ENCODE measurements around the gene DYNLT2B.

Gene DYNLT2B

DNA sequence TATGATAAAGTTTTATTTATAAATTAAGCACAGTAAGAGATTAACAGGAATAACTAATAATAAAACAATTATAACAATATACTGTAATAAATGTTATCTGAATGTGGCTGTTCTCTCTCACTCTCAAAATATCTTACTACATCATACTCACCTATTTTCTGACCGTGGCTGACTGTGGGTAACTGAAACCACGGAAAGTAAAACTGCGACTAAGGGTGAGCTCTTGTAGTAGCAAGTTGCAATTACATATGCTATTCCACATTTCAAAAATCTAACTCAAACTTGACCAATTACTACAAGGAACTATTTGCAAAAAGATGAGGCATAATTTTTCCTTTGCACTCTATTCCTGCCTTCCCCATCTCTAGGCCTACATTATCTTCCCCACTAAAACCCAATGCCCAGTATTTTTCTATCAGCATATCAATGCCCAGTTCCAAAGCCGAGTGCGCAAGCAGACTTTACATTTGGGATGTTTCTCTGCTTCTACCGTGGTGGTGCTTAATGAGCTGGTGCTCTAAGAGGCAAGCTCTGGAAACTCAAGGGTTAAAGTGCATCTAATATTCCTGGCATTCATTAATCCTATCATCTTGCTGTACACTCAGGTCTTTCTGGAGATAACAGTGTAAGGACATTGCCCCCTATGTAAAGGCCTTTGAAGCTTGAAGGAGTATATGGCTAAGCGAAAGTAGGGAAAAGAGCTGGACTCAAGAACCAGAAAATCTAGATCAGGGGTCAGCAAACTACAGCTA lies 37.2 kb downstream of the DYNLT2B start:
- peak overlapping the region in 3 of 5 donors; percentile 4 to 41 (median 18) for H3K9ac ChIP-seq (ENCODE audit: low read length in 5 of 5)
- H3K27me3 ChIP-seq (ENCODE audit: control insufficient read depth in 5 of 5, insufficient read depth in 4 of 5, low read length in 5 of 5): no peaks in the 10 kb centered on the region
- peak overlapping the region in 1 of 5 donors; percentile 29 for H3K4me3 ChIP-seq (ENCODE audit: low read depth in 1 of 5, low read length in 5 of 5)
- no peaks in the 10 kb centered on the region for H3K9me3 ChIP-seq (ENCODE audit: control insufficient read depth in 5 of 5, low read length in 5 of 5)
- H3K27ac ChIP-seq (ENCODE audit: low read depth, low read length): peak overlapping the region; percentile 82
- no peaks in the 10 kb centered on the region for H3K36me3 ChIP-seq (ENCODE audit: control insufficient read depth in 5 of 5, insufficient read depth in 5 of 5, low read length in 5 of 5)
- H3K4me1 ChIP-seq (ENCODE audit: control insufficient read depth in 5 of 5, insufficient read depth in 5 of 5, low read length in 5 of 5): peaks cover 8 to 76% (median 70%) of the 10 kb centered on the region in 5 donors

DNA sequence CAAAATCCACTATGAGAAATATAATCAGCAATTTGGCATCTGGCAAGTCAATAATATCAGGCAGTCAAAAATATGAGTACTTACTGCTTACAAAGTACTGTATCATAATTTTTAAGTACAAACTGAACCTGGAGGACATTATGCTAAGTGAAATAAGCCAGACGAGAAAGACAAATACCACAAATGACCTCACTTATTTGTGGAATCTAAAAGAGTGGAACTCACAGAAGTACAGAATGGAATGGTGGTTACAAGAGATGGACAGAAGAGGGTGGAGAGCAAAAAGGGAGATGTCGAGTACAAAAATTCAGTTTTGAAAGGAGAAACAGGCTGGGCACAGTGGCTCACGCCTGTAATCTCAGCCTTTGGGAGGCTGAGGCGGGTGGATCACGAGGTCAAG lies 42.9 kb downstream of the DYNLT2B start:
- H3K36me3 ChIP-seq (ENCODE audit: control insufficient read depth in 5 of 5, insufficient read depth in 5 of 5, low read length in 5 of 5): peaks cover 2 to 21% (median 14%) of the 10 kb centered on the region in 5 donors
- H3K9ac ChIP-seq (ENCODE audit: low read length in 5 of 5): no peak overlapping the region
- no peaks in the 10 kb centered on the region for H3K27me3 ChIP-seq (ENCODE audit: control insufficient read depth in 5 of 5, insufficient read depth in 4 of 5, low read length in 5 of 5)
- H3K4me3 ChIP-seq (ENCODE audit: low read depth in 1 of 5, low read length in 5 of 5): no peak overlapping the region
- H3K4me1 ChIP-seq (ENCODE audit: control insufficient read depth in 5 of 5, insufficient read depth in 5 of 5, low read length in 5 of 5): peaks cover 3 to 30% (median 18%) of the 10 kb centered on the region in 5 donors
- no peak overlapping the region for H3K27ac ChIP-seq (ENCODE audit: low read depth, low read length)
- no peaks in the 10 kb centered on the region for H3K9me3 ChIP-seq (ENCODE audit: control insufficient read depth in 5 of 5, low read length in 5 of 5)

GRCh38 chr3:196274585-196274984 lies 43.5 kb downstream of the DYNLT2B start:
- Histone ChIP-seq H3K27ac (ENCODE audit: low read depth, low read length) (no peak overlapping the region), H3K9ac (ENCODE audit: low read length in 5 of 5) (no peak overlapping the region), H3K4me1 (ENCODE audit: control insufficient read depth in 5 of 5, insufficient read depth in 5 of 5, low read length in 5 of 5) (peaks cover 3 to 27% (median 15%) of the 10 kb centered on the region in 5 donors), H3K4me3 (ENCODE audit: low read depth in 1 of 5, low read length in 5 of 5) (no peak overlapping the region), H3K36me3 (ENCODE audit: control insufficient read depth in 5 of 5, insufficient read depth in 5 of 5, low read length in 5 of 5) (peaks cover 3 to 27% (median 15%) of the 10 kb centered on the region in 5 donors), H3K27me3 (ENCODE audit: control insufficient read depth in 5 of 5, insufficient read depth in 4 of 5, low read length in 5 of 5) (no peaks in the 10 kb centered on the region), H3K9me3 (ENCODE audit: control insufficient read depth in 5 of 5, low read length in 5 of 5) (no peaks in the 10 kb centered on the region)

DNA sequence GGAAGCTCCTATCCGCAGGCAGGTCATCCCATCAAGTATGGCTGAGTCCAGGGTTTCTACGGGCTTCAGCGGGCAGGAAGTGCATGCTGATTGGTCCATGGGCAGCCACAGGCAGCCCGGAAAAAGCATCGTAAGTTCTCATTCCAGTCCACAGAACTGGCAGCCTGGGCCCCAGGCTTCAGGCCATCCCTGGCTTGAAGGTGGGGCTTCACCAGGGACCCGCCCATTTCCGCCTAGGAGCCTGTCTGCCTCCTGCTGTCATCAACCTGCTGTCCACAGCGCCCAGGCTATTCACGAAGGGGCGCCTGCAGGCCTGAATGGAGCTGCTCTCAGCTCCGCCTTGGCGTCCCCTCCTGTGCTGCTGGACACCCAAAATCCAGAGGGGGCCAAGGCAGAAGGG lies 44.4 kb downstream of the DYNLT2B start:
- no peak overlapping the region for H3K9ac ChIP-seq (ENCODE audit: low read length in 5 of 5)
- H3K9me3 ChIP-seq (ENCODE audit: control insufficient read depth in 5 of 5, low read length in 5 of 5): no peaks in the 10 kb centered on the region
- H3K4me3 ChIP-seq (ENCODE audit: low read depth in 1 of 5, low read length in 5 of 5): no peak overlapping the region
- H3K27me3 ChIP-seq (ENCODE audit: control insufficient read depth in 5 of 5, insufficient read depth in 4 of 5, low read length in 5 of 5): no peaks in the 10 kb centered on the region
- H3K27ac ChIP-seq (ENCODE audit: low read depth, low read length): no peak overlapping the region
- H3K36me3 ChIP-seq (ENCODE audit: control insufficient read depth in 5 of 5, insufficient read depth in 5 of 5, low read length in 5 of 5): peaks cover 9 to 27% (median 24%) of the 10 kb centered on the region in 5 donors
- peaks cover 0 to 17% (median 9%) of the 10 kb centered on the region in 5 donors for H3K4me1 ChIP-seq (ENCODE audit: control insufficient read depth in 5 of 5, insufficient read depth in 5 of 5, low read length in 5 of 5)

DNA sequence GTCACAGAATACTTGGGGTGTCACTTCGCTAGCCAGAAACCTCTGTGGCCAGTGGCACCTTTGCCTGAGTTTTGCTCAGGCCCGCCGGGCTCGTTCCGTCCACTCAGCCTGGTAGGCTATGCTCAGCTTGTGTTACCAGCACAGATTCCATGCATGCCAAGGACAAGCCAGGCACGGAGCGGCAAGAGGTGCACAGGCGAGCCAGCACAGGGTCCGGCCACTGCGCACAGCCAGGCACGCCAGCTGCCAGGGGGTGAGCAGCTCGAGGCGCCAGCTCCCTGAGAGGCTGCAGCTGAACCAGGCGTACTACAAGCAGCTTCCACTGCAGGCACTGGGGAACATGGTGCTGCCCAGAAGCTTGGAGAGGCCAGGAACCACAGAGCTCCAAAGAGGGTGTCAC lies 45.2 kb downstream of the DYNLT2B start:
- Histone ChIP-seq H3K36me3 (ENCODE audit: control insufficient read depth in 5 of 5, insufficient read depth in 5 of 5, low read length in 5 of 5) (peaks cover 9 to 27% (median 24%) of the 10 kb centered on the region in 5 donors), H3K4me3 (ENCODE audit: low read depth in 1 of 5, low read length in 5 of 5) (no peak overlapping the region), H3K9me3 (ENCODE audit: control insufficient read depth in 5 of 5, low read length in 5 of 5) (no peaks in the 10 kb centered on the region), H3K4me1 (ENCODE audit: control insufficient read depth in 5 of 5, insufficient read depth in 5 of 5, low read length in 5 of 5) (peaks cover 0 to 16% (median 10%) of the 10 kb centered on the region in 5 donors), H3K27ac (ENCODE audit: low read depth, low read length) (no peak overlapping the region), H3K27me3 (ENCODE audit: control insufficient read depth in 5 of 5, insufficient read depth in 4 of 5, low read length in 5 of 5) (no peaks in the 10 kb centered on the region), H3K9ac (ENCODE audit: low read length in 5 of 5) (no peak overlapping the region)

- Histone ChIP-seq H3K9ac (ENCODE audit: low read length in 5 of 5) (no peak overlapping the region), H3K36me3 (ENCODE audit: control insufficient read depth in 5 of 5, insufficient read depth in 5 of 5, low read length in 5 of 5) (peaks cover 9 to 42% (median 33%) of the 10 kb centered on the region in 5 donors), H3K27ac (ENCODE audit: low read depth, low read length) (no peak overlapping the region), H3K4me1 (ENCODE audit: control insufficient read depth in 5 of 5, insufficient read depth in 5 of 5, low read length in 5 of 5) (peaks cover 0 to 15% (median 10%) of the 10 kb centered on the region in 5 donors), H3K27me3 (ENCODE audit: control insufficient read depth in 5 of 5, insufficient read depth in 4 of 5, low read length in 5 of 5) (no peaks in the 10 kb centered on the region), H3K4me3 (ENCODE audit: low read depth in 1 of 5, low read length in 5 of 5) (no peak overlapping the region), H3K9me3 (ENCODE audit: control insufficient read depth in 5 of 5, low read length in 5 of 5) (no peaks in the 10 kb centered on the region)
These were observed 47.5 kb downstream of the DYNLT2B start for GRCh38 chr3:196270499-196270898.

- H3K4me3 ChIP-seq (ENCODE audit: low read depth in 1 of 5, low read length in 5 of 5): no peak overlapping the region
- no peaks in the 10 kb centered on the region for H3K27me3 ChIP-seq (ENCODE audit: control insufficient read depth in 5 of 5, insufficient read depth in 4 of 5, low read length in 5 of 5)
- H3K4me1 ChIP-seq (ENCODE audit: control insufficient read depth in 5 of 5, insufficient read depth in 5 of 5, low read length in 5 of 5): peaks cover 0 to 10% (median 7%) of the 10 kb centered on the region in 5 donors
- no peaks in the 10 kb centered on the region for H3K9me3 ChIP-seq (ENCODE audit: control insufficient read depth in 5 of 5, low read length in 5 of 5)
- peaks cover 14 to 45% (median 37%) of the 10 kb centered on the region in 5 donors for H3K36me3 ChIP-seq (ENCODE audit: control insufficient read depth in 5 of 5, insufficient read depth in 5 of 5, low read length in 5 of 5)
- peak overlapping the region; percentile 33 for H3K27ac ChIP-seq (ENCODE audit: low read depth, low read length)
- H3K9ac ChIP-seq (ENCODE audit: low read length in 5 of 5): no peak overlapping the region
These were observed 49.5 kb downstream of the DYNLT2B start for GRCh38 chr3:196268284-196269163.

GRCh38 chr3:196263819-196264218 lies 54.2 kb downstream of the DYNLT2B start:
- peaks cover 9 to 34% (median 24%) of the 10 kb centered on the region in 5 donors for H3K36me3 ChIP-seq (ENCODE audit: control insufficient read depth in 5 of 5, insufficient read depth in 5 of 5, low read length in 5 of 5)
- H3K27me3 ChIP-seq (ENCODE audit: control insufficient read depth in 5 of 5, insufficient read depth in 4 of 5, low read length in 5 of 5): no peaks in the 10 kb centered on the region
- no peak overlapping the region for H3K4me3 ChIP-seq (ENCODE audit: low read depth in 1 of 5, low read length in 5 of 5)
- H3K27ac ChIP-seq (ENCODE audit: low read depth, low read length): no peak overlapping the region
- H3K4me1 ChIP-seq (ENCODE audit: control insufficient read depth in 5 of 5, insufficient read depth in 5 of 5, low read length in 5 of 5): peaks cover 0 to 7% (median 6%) of the 10 kb centered on the region in 5 donors
- H3K9ac ChIP-seq (ENCODE audit: low read length in 5 of 5): no peak overlapping the region
- H3K9me3 ChIP-seq (ENCODE audit: control insufficient read depth in 5 of 5, low read length in 5 of 5): no peaks in the 10 kb centered on the region

DNA sequence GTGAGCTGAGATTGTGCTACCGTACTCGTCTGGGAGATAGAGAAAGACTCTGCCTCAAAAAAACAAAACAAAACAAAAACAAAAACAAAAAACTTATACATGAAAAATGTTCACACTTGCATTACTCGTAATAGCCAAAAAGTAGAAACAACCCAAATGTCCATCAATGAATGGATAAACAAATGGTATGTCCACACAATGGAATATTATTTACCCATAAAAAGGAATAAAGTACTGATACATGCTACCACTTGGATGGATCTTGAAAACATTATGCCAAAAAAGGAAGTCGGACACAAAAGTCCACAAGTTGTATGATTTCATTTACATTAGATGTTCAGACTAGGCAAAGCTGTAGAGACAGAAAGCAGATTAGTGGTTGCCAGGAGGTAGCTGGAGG lies 57.3 kb downstream of the DYNLT2B start:
- H3K36me3 ChIP-seq (ENCODE audit: control insufficient read depth in 5 of 5, insufficient read depth in 5 of 5, low read length in 5 of 5): peaks cover 20 to 40% (median 27%) of the 10 kb centered on the region in 5 donors
- no peaks in the 10 kb centered on the region for H3K27me3 ChIP-seq (ENCODE audit: control insufficient read depth in 5 of 5, insufficient read depth in 4 of 5, low read length in 5 of 5)
- no peak overlapping the region for H3K9ac ChIP-seq (ENCODE audit: low read length in 5 of 5)
- H3K9me3 ChIP-seq (ENCODE audit: control insufficient read depth in 5 of 5, low read length in 5 of 5): no peaks in the 10 kb centered on the region
- no peaks in the 10 kb centered on the region for H3K4me1 ChIP-seq (ENCODE audit: control insufficient read depth in 5 of 5, insufficient read depth in 5 of 5, low read length in 5 of 5)
- no peak overlapping the region for H3K27ac ChIP-seq (ENCODE audit: low read depth, low read length)
- no peak overlapping the region for H3K4me3 ChIP-seq (ENCODE audit: low read depth in 1 of 5, low read length in 5 of 5)

- Histone ChIP-seq H3K4me3 (ENCODE audit: low read depth in 1 of 5, low read length in 5 of 5) (no peak overlapping the region), H3K4me1 (ENCODE audit: control insufficient read depth in 5 of 5, insufficient read depth in 5 of 5, low read length in 5 of 5) (no peaks in the 10 kb centered on the region), H3K9me3 (ENCODE audit: control insufficient read depth in 5 of 5, low read length in 5 of 5) (no peaks in the 10 kb centered on the region), H3K27me3 (ENCODE audit: control insufficient read depth in 5 of 5, insufficient read depth in 4 of 5, low read length in 5 of 5) (no peaks in the 10 kb centered on the region), H3K9ac (ENCODE audit: low read length in 5 of 5) (no peak overlapping the region), H3K27ac (ENCODE audit: low read depth, low read length) (no peak overlapping the region), H3K36me3 (ENCODE audit: control insufficient read depth in 5 of 5, insufficient read depth in 5 of 5, low read length in 5 of 5) (peaks cover 23 to 48% (median 28%) of the 10 kb centered on the region in 5 donors)
These were observed 62.3 kb downstream of the DYNLT2B start for GRCh38 chr3:196255776-196256175.
